ENCODE data around the gene FGF6. TPM values are rescaled to one million over a fixed set of nuclear protein-coding genes. Genes with fewer than 3 reads are reported as not detected.

FGF6 gene
- total RNA-seq, 1 donor from 2014 or later: not detected

GRCh38 chr12:4423528-4424195 lies 22.0 kb downstream of the FGF6 start:
- DNase-seq (ENCODE audit: low read depth): no peak
- no peaks in the 10 kb centered on the region for H3K36me3 ChIP-seq (ENCODE audit: control insufficient read depth, insufficient read depth, low read length)
- no peak overlapping the region for H3K4me3 ChIP-seq (ENCODE audit: low read depth, low read length)
- no peak for TF ChIP-seq CTCF (IDR thresholded peaks at IDR 0.05; ENCODE audit: insufficient read depth, low read length, poor library complexity, severe bottlenecking)
- H3K27me3 ChIP-seq (ENCODE audit: control insufficient read depth, insufficient read depth, low read length): no peaks in the 10 kb centered on the region

- DNase-seq (ENCODE audit: low read depth): no peak
- H3K27me3 ChIP-seq (ENCODE audit: control insufficient read depth, insufficient read depth, low read length): no peaks in the 10 kb centered on the region
- TF ChIP-seq CTCF (IDR thresholded peaks at IDR 0.05; ENCODE audit: insufficient read depth, low read length, poor library complexity, severe bottlenecking): no peak
- no peaks in the 10 kb centered on the region for H3K36me3 ChIP-seq (ENCODE audit: control insufficient read depth, insufficient read depth, low read length)
- H3K4me3 ChIP-seq (ENCODE audit: low read depth, low read length): no peak overlapping the region
Measured at GRCh38 chr12:4422985-4423384, 22.6 kb downstream of the FGF6 start.

DNA sequence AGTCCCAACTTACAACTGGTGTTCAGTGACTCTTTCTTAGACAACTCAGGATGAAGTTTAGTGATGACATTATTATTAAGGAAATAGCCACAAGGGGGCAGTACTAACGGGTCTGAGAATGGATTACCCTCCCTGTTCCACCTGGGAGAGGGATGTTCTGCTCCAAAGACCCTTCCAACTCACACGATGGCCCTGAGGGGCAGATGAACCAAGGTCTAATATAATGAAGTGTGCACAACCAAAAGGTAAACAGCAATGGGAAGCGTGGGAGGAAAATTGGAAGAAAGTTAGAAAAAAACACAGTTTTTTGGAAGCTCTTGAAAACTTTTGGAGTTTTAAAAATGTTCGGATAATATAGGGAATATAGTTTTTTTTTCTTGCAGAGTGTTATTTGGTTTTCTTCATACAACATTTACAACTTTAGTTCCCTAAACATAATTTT lies 24.0 kb downstream of the FGF6 start:
- Histone ChIP-seq H3K27me3 (ENCODE audit: control insufficient read depth, insufficient read depth, low read length) (peaks cover 5% of the 10 kb centered on the region), H3K4me3 (ENCODE audit: low read depth, low read length) (no peak overlapping the region), H3K36me3 (ENCODE audit: control insufficient read depth, insufficient read depth, low read length) (no peaks in the 10 kb centered on the region)
- no peak for DNase-seq (ENCODE audit: low read depth)
- TF ChIP-seq CTCF (IDR thresholded peaks at IDR 0.05; ENCODE audit: insufficient read depth, low read length, poor library complexity, severe bottlenecking): peak; percentile 57

GRCh38 chr12:4420138-4420670 lies 25.4 kb downstream of the FGF6 start:
- Histone ChIP-seq H3K4me3 (ENCODE audit: low read depth, low read length) (no peak overlapping the region), H3K36me3 (ENCODE audit: control insufficient read depth, insufficient read depth, low read length) (no peaks in the 10 kb centered on the region), H3K27me3 (ENCODE audit: control insufficient read depth, insufficient read depth, low read length) (peaks cover 5% of the 10 kb centered on the region)
- no peak for TF ChIP-seq CTCF (IDR thresholded peaks at IDR 0.05; ENCODE audit: insufficient read depth, low read length, poor library complexity, severe bottlenecking)
- DNase-seq (ENCODE audit: low read depth): no peak

DNA sequence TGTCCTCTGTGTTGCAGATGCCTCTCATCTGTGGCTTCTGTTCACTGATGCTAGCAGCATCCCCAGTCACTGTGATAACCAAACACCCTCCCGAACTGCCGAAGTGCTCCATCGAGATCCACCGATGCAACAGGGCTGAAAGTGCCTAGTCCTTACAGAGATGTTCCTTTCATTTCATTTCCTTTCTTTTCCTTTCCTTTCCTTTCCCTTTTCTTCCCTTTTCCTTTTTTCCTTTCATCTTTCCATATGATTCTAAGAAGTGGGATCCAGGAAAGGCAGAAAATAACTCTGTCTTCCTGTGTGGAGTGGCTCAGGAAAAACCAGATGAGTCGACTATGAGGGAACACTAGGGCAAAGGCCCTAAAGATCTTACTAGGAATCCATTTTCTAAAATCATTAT lies 26.7 kb downstream of the FGF6 start:
- Histone ChIP-seq H3K27me3 (ENCODE audit: control insufficient read depth, insufficient read depth, low read length) (peaks cover 5% of the 10 kb centered on the region), H3K36me3 (ENCODE audit: control insufficient read depth, insufficient read depth, low read length) (no peaks in the 10 kb centered on the region), H3K4me3 (ENCODE audit: low read depth, low read length) (no peak overlapping the region)
- TF ChIP-seq CTCF (IDR thresholded peaks at IDR 0.05; ENCODE audit: insufficient read depth, low read length, poor library complexity, severe bottlenecking): no peak
- no peak for DNase-seq (ENCODE audit: low read depth)

GRCh38 chr12:4417936-4418335 lies 27.7 kb downstream of the FGF6 start:
- no peak for TF ChIP-seq CTCF (IDR thresholded peaks at IDR 0.05; ENCODE audit: insufficient read depth, low read length, poor library complexity, severe bottlenecking)
- Histone ChIP-seq H3K4me3 (ENCODE audit: low read depth, low read length) (no peak overlapping the region), H3K27me3 (ENCODE audit: control insufficient read depth, insufficient read depth, low read length) (peaks cover 5% of the 10 kb centered on the region), H3K36me3 (ENCODE audit: control insufficient read depth, insufficient read depth, low read length) (no peaks in the 10 kb centered on the region)
- DNase-seq (ENCODE audit: low read depth): no peak

All from kidney epithelial cell (primary cell).